ENCODE measurements around the gene CLEC6A.

The CLEC6A gene

DNA sequence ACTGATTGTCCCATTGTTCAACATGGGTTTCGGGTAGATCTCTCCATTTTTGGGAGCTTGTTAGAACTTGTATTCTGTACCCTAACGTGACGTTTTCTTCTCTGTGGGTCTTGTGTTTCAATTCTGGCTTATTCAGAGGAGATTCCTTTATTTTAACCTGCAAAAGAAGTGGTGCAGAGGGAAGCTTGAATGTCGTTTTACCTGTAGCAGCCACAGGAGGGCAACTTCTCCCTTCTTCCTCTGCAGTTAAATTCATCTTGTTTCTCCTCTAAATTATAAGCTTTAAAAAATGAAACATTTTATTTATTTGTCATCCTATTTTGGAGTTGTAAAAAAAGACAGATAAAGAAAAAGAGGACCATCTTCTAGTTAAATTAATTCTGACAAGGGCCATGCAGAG, 43.9 kb downstream of the CLEC6A start:
- TF ChIP-seq, protein P1, sequence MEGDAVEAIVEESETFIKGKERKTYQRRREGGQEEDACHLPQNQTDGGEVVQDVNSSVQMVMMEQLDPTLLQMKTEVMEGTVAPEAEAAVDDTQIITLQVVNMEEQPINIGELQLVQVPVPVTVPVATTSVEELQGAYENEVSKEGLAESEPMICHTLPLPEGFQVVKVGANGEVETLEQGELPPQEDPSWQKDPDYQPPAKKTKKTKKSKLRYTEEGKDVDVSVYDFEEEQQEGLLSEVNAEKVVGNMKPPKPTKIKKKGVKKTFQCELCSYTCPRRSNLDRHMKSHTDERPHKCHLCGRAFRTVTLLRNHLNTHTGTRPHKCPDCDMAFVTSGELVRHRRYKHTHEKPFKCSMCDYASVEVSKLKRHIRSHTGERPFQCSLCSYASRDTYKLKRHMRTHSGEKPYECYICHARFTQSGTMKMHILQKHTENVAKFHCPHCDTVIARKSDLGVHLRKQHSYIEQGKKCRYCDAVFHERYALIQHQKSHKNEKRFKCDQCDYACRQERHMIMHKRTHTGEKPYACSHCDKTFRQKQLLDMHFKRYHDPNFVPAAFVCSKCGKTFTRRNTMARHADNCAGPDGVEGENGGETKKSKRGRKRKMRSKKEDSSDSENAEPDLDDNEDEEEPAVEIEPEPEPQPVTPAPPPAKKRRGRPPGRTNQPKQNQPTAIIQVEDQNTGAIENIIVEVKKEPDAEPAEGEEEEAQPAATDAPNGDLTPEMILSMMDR (IDR thresholded peaks at IDR 0.05), result no peak
- no peak for DNase-seq (ENCODE audit: low spot score)
- no peak overlapping the region for H3K4me3 ChIP-seq
- no peak overlapping the region for H3K27ac ChIP-seq

DNA sequence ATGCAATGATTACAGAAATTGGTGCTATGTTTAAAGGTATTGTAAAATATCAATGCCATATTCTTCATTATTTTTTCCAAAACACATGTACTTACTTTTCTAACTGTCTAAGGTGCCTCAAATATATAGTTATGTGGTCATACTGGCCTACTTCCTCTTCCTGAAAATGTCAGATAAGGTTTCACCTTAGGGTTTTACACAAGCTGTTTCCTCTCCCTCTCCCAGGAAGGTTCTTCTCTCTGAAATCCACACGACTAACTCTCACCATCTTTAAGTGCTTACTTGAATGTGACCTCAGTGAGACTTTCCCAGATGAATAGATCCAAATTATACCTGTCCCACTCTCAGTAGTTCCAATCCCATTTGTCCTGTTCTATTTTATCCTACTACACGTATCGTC, 46.0 kb downstream of the CLEC6A start:
- Histone ChIP-seq H3K4me3 (no peak overlapping the region), H3K27ac (no peak overlapping the region)
- TF ChIP-seq, protein P1 (IDR thresholded peaks at IDR 0.05), result no peak
- no peak for DNase-seq (ENCODE audit: low spot score)

DNA sequence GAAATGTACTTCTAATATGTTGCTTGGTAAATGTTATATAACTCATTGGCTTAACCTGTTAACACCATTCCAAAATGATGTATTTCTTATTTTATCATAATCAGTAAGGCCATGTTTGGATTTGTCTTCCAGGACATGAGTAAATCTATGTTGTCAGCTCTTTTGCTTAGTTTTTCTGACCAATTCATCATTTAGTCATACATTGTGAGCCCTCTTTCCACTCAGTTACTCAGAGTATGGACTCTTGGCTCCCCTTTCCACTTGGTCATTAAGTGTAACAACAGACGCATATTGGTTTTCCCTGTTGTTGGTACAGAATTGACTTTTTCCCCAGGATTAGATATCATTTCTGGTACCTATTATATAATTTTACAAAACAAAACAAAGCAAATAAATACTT, 48.6 kb downstream of the CLEC6A start:
- Histone ChIP-seq H3K27ac (no peak overlapping the region), H3K4me3 (no peak overlapping the region)
- no peak for DNase-seq (ENCODE audit: low spot score)
- TF ChIP-seq, protein P1 (IDR thresholded peaks at IDR 0.05), result no peak

DNA sequence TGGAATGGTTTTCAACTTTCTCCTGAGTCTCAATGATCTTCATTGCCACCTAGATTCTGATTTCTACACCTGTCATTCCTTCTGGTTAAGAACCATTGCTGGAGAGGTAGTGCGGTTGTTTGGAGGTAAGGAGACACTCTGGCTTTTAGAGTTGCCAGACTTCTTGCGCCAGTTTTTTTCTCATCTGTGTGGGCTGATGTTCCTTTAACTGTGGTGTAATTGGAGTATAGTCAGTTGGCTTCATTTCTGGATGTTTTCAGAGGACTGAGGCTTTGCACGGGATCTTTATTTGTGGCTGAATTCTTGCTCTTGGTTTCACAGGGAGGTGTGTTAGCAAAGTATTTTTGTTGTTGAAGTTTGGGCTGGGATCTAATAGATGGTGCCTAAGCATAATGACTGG, 51.8 kb downstream of the CLEC6A start:
- TF ChIP-seq, protein P1 (IDR thresholded peaks at IDR 0.05), result no peak
- no peak overlapping the region for H3K27ac ChIP-seq
- DNase-seq (ENCODE audit: low spot score), result no peak
- H3K4me3 ChIP-seq, result no peak overlapping the region

DNA sequence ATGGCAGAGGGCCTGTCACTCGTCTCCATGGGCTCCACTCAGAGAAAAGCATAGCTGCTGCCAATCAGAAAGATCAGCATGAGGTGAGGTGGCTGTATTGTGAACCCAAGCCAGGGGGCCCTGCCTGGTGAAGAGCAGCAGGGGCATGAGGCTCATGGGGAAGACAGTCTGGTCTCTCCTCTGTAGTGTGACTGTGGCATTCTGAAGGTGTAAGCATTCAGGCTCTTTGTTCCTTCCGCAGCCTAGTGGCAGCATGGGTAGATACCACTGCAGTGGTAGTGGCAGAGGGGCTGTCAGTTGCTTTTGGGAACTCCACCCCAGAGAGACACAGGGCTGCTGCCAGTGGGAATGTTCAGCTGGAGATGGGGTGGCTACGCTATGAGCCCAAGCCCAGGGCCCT, 52.5 kb downstream of the CLEC6A start:
- no peak for DNase-seq (ENCODE audit: low spot score)
- Histone ChIP-seq H3K27ac (no peak overlapping the region), H3K4me3 (no peak overlapping the region)
- TF ChIP-seq, protein P1 (IDR thresholded peaks at IDR 0.05), result no peak

DNA sequence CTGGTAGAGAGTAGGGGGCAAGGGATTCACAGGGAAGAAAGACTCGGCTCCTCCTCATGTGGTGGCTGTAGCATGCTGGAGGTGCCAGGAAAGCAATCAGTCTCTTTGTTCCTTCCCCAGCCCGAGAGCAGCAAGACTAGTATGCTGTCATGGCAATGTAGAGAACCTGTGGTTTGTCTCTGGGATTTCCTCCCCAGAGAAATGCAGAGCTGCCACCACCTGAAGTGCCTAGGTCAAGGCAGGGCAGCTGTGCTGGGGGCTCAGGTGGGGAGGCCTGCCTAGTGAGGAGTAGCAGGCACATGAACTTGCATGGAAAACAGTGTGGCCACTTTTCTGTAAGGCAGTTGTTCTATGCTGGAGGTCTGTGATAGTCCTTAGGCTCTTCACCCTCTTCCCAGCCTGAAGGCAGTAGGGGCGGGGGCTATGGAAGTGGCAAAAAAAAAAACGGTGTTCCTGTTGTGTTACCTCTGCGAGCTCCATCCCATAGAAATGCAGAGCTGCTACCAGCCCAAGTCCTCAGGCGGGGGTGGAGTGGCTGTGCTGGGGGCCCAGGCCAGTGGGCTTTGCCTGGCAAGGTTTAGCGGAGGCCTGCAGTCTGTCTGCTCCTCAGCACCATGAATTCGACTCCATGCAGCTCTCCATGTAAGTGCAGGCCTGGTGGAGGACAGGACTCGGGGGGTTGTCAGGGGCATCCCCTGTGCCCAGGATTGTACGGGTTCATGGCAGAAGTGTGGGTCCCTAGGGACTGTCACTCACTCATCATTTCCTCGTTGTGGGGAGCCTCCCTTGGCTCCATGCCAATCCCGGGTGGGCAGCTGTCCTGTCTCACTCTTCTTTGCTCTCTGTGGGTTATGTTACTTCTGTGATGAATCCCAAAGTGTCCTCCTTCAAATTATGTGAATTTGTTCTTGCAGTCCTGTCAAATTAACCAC, 53.4 kb downstream of the CLEC6A start:
- no peak for DNase-seq (ENCODE audit: low spot score)
- TF ChIP-seq, protein P1 (IDR thresholded peaks at IDR 0.05), result no peak
- Histone ChIP-seq H3K4me3 (no peak overlapping the region), H3K27ac (no peak overlapping the region)

DNA sequence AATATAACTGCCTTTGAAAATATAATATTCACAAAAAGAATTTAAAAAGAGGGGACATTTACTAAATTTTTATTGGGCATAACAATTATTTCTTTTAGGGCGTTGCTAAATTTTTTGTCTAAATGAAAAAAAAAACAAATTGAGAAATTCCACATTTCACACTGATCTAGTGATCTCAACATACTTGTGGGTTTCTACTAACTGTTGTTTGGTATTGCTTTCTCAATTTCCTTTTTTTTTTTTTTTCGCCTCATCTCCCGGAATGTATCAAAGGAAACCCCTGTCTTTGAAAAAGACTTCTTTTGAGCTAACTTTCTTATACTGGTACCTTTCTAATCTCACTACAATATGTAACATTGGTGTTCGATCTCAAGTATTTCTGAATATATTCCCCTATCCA, 57.5 kb downstream of the CLEC6A start, which contains the start of gene CLEC4D:
CLEC4D (plus strand) TSS at position 248 of the 400 bp plus-strand sequence. CDS start 230 bp downstream, outside the sequence.
- no peak within 1 kb of the TSS for H3K27ac ChIP-seq
- TF ChIP-seq, protein P1 (IDR thresholded peaks at IDR 0.05), result no peak
- no peak within 1 kb of the TSS for H3K4me3 ChIP-seq
- DNase-seq (ENCODE audit: low spot score), result no peak
